NCI-H748 (cell line): Measurements from ENCODE around the gene HYCC1.

ENCODE experiments used
- DNase-seq: peaks from one replicate; lab custom pipeline; 2025; ENCODE audit not compliant: unreplicated experiment; lab: John Stamatoyannopoulos, UW

The HYCC1 gene

DNA sequence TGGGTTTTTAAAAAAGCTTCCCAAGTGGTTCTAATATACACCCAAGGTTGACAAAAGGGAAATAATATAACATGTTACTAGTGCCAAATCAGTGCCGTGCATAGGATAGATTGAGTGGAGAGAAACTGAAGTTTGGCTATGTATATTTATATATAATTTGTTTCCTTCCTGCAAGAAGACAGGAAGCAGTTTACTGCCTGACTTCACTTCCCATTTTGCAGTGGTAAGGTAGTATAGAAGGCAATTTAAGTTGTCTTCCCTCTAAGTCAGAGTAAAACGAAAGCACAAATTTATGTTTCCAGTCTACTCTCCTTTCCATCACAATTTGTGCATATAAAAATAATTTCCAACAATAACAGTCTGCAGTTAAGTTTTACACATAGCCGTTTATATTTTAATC, 3.4 kb upstream of the HYCC1 start:
- no peak for DNase-seq

GRCh38 chr7:23016345-23017253, 2.7 kb upstream of the HYCC1 start:
- no peak for DNase-seq

- no peak for DNase-seq
Observed at GRCh38 chr7:23014681-23015080, 751 bp upstream of the HYCC1 start.

- peak; percentile 66 for DNase-seq
Observed at GRCh38 chr7:23012908-23013714, 819 bp downstream of the HYCC1 start.

DNA sequence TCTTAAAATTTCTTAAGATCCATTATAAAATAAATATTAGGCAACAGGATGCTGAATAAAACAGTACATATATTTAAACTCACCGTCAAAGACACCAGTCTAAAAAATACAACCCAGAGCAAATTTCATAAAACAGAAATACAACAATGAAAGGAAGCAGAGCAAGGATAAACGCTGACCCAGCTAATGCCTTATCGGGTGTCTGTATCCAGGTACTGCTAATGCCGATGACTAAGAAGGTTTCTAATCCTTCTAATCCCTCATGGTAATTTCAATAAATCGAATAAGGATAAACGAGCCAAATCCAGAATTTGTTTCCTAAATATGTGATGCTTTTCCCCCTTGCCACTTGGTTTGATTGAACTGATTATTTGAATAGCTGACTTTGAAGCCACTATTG, 1.7 kb downstream of the HYCC1 start:
- DNase-seq, result peak; percentile 6

GRCh38 chr7:23011222-23011924, 2.6 kb downstream of the HYCC1 start:
- DNase-seq, result peak; percentile 36

GRCh38 chr7:23009303-23009702, 4.6 kb downstream of the HYCC1 start:
- no peak for DNase-seq

DNA sequence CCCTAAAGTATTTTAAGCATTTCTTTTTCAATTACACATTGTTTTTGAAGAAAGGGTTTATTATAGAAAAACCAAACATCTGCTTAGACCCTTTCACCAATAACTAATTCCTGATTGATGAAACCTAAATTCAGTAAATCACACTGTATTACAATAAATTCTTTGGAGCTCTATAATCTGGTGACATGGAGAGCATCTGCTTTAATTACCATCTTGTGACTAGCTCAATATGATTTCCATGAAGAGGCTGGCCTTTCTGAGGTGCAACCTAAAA, 9.7 kb downstream of the HYCC1 start:
- no peak for DNase-seq

GRCh38 chr7:23003505-23004246, 10.3 kb downstream of the HYCC1 start:
- DNase-seq, result no peak

DNA sequence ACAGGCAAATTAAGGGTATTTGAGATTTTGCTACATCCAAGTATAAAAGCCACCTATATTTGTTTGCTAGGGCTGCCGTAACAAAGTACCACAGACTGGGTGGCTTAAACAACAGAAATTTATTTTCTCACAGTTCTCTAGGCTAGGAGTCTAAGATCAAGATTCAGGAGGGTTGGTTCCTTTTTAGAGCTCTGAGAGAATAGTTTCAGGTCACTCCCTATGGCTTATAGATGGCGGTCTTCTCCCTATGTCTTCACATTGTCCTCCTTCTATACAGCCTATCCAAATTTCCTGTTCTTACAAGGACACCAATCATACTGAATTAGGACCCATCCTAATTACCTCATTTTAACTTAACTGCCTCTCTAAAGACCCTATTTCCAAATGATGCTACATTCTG, 11.2 kb downstream of the HYCC1 start:
- DNase-seq, result no peak

DNA sequence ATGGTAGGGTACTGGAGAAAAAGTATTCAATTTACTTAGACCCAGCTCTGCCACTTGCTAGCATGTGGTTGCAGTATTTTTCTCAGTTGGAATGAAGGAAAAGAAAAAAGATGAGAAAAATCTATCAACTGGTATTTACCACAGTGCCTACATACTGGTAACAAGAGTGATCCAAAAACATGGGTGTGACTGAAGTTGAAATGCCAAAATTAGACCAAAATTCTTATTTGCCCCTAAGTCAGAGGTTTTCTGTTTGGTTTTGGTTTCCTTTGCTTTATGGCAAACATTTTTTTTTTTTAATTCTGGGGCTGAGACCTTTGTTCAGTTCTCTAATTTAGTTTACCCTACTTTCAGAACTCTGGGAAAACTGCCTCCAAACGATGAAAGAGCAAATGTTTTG, 12.3 kb downstream of the HYCC1 start:
- no peak for DNase-seq

GRCh38 chr7:23000597-23001360, 13.2 kb downstream of the HYCC1 start:
- no peak for DNase-seq

DNA sequence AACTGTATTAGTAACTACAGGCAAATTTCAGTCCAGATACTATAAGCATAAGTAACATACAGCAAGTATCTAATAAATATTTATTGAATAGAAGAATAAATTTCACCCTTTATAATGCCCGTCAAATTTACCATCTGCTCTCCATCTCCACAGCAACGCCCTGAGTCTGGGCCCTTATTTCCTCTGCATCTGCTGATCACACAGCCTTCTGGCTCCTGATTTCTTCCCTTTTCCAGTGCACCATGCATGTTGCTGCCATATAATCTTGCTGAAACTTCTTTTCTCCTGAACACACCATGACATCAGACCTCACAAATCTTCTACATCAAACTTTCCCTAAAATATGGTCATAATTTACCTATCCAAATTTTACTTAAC, 15.4 kb downstream of the HYCC1 start:
- peak; percentile 6 for DNase-seq

GRCh38 chr7:22997871-22998518, 15.9 kb downstream of the HYCC1 start:
- DNase-seq, result no peak

DNA sequence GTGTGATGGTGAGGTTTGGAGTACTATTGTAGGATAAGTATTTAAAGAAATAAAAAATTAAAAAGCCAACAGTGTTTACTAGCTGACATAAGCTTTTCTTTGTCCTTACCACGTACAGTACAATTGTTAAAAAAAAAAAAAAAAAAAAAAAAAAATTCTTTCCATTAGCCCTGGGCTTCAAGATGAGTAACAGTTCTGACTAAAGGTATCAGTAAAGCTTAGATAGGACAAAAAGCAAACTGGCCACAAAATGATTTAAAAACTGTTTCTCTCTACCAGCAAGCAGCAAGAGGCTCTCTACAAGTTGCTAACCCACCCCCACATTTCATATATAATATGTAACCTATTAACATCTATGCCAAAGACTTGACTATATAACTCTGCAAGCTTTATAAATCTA, 17.5 kb downstream of the HYCC1 start:
- DNase-seq, result no peak

DNA sequence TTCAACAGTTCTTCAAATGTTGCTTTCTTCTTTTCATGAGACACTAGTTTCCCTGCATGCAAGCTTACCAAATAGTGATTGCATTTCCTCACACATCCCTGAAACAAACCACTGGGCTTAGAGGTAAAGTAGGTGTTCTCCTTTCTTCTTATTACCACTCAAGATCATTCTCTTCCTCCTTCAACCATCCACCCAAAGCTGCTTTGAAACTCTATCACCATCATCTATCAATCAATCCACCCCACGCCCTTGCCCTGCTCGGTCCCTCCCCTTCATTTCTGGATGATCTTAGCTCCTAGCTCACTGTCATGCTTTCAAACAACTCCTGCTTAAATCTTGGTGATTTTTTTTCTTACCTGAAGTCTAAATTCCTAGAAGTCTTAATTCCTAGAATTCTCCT, 18.9 kb downstream of the HYCC1 start:
- DNase-seq, result no peak

- DNase-seq, result no peak
Observed at GRCh38 chr7:22992874-22993840, 20.8 kb downstream of the HYCC1 start.

DNA sequence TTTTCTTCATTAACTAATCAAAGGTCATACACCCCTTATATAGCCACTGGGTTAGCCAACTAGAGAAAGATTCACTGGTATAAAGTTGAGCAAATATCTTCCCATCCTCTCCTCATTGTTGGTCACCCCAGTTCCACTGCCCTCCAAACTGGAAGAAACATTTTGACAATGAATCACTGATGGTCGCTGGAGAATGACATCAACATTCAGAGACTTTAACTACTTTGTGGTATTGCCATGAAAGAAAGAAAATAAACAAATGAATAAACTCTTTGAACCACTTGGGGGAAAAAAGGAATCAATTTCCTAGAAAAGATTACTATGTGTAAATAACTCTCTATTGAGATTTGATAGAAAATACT, 23.4 kb downstream of the HYCC1 start:
- no peak for DNase-seq
